HG03196 (cell line): ENCODE results near the gene RAI1.
"Not testable (repeated sequence)": the region's sequence is repeated elsewhere in the genome, so short reads cannot be mapped to it uniquely, and the experiment has no call there.

Experiments used
- ATAC-seq: cut with Tn5 transposase; IDR thresholded peaks from one replicate; pipeline ENCODE4 v1.9.1; 2021; ENCODE audit not compliant: unreplicated experiment

RAI1 gene

DNA sequence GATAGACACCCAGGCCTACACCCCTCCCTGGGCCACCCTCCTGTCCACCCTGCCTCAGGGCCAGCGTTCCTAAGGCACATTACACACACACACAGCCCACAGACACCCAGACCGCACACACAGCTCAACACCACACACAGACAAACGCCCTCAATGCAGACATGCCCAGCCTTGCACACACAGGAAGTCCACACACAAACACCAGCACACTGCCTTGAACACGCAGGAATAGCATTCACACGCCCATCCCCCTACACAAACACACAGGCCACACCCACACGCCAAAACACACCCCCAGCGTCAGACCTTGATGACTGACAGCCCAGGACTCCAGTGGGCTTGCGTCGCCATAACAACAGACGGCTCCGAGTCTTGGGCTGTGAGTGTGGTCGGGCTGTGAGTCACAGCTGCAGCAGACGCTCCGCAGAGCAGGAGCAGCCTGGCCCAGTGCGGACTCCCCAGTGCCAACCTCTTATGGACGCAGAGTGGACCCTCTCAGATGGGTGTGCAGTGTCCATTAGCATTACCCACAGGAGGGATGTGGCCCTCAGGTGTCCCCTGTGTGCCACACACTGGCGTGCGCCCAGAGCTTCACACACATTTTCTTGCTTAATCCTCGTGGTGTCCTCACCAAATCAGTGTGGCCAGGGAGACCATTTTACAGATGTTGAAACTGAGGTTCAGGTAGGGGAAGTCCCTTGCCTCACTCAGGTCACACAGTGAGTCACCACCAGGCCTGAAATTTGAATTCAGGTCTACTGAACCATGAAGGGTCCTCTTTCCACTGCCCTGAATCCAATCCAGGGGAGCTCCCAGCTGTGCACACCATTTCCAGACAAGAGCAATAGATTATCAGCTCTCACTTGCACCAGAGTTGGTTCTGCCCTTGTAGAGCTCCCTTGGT is 17.8 kb upstream of the RAI1 start:
- ATAC-seq = peak; percentile 58

DNA sequence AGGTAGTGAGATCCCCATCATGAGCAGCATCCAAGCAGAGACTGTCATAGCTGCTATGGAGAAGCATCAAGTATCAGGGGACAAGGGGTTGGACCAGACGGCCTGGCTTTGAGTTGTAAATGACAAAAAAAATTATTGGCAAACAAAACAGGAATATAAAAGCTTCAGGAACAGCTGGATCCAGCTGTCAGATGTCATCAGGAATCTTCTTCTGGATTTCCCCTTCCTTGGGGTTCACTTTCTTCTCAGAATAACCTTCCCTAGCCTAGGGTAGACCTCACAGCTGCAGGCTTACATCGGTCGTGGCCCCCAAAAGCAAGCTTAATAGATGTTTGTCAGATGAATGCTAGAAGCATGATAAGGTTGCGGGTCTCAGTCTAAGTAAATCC is 17.2 kb upstream of the RAI1 start:
- no peak for ATAC-seq

- ATAC-seq = no peak
Measured at GRCh38 chr17:17665255-17665654, 16.0 kb upstream of the RAI1 start.

- ATAC-seq = no peak
Measured at GRCh38 chr17:17666111-17666714, 15.0 kb upstream of the RAI1 start.

DNA sequence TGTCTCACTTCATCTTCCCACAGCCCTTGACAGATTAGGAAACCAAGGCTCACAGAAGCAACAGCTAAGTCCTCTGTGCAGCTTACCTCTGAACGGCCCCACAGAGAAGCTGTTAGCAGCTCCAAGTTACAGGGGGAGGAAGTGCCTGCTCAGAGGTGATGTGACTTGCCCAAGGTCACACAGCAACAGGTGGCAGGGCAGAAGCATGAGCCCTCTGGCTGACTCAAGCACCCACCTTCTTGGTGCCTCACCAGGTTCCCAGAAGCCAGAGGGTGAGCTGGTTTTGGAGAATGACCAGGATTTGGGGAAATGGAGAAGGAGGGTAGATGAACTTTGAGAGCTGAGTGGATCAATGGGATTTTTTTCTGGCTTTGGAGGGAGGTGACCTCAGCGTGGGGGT is 14.0 kb upstream of the RAI1 start:
- no peak for ATAC-seq

GRCh38 chr17:17667947-17668346 is 13.3 kb upstream of the RAI1 start:
- ATAC-seq = no peak

GRCh38 chr17:17668358-17668757 is 12.9 kb upstream of the RAI1 start:
- ATAC-seq = no peak

- ATAC-seq = no peak
Measured at GRCh38 chr17:17668775-17669579, 12.3 kb upstream of the RAI1 start.

DNA sequence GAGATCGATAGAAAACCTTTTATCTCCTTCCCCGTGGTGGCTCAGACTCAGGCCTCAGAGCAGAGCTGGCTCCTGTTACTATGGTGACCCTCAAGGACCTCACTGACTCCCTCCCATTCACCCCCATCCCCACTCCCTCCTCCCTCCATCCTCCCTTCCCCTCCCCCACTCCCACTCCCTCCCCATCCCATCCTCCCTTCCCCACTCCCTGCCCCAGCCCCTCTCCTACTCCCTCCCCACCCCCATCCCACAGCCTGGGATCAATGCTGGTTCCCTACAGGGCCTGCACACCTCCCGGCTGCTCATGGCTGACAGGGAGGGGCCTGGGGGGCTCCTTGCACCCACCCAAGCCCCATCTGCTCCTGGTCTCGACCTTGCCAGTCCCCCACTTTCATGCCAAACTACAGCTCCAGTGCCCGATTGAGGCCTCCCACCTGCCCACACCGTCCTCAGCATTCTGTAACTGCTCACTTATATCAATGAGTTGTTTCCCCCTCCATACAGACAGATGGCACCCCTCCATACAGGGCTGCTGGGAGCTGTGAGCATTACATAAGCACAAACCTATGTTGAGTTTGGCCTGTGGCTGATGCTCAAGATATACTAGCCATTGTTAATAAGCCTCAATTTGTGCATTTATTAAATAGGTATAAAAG is 11.6 kb upstream of the RAI1 start:
- no peak for ATAC-seq

- ATAC-seq = no peak
Measured at GRCh38 chr17:17670701-17671305, 10.5 kb upstream of the RAI1 start.

DNA sequence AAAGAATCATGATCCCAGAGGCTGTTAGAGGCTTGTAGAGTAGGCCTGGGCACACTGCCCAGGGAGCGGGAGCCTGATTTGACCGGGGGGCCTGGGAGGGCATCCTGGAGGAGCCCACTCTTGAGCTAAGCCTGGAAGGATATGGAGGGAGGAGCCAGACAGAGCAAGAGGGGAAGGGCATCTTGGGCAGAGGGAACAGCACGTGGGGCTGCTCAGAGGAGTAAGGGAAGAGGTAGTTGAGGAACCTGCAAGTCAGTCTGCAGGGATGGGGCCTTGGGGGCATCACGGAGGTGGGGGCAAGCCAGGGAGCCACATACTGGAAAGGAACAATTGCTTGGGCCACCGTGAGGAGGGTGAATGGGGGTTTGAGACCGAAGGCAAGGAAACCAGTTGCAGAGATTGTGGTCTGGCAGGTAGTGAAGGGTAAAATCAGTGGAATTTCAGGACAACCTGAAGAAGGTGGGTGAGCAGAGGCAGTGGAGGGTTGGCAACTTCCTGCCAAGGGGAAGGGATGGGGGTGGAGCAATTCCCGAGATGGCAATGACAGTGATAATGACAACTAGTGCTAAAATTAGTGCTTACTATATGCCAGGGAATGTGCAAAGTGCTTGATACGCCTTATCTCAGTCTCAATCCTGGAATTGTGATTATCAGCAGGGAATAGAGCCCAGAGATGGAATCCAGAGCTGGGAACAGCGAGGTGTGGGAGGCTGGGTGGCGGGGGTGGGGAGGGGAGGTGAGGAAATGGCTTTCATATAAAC is 9.7 kb upstream of the RAI1 start:
- no peak for ATAC-seq

DNA sequence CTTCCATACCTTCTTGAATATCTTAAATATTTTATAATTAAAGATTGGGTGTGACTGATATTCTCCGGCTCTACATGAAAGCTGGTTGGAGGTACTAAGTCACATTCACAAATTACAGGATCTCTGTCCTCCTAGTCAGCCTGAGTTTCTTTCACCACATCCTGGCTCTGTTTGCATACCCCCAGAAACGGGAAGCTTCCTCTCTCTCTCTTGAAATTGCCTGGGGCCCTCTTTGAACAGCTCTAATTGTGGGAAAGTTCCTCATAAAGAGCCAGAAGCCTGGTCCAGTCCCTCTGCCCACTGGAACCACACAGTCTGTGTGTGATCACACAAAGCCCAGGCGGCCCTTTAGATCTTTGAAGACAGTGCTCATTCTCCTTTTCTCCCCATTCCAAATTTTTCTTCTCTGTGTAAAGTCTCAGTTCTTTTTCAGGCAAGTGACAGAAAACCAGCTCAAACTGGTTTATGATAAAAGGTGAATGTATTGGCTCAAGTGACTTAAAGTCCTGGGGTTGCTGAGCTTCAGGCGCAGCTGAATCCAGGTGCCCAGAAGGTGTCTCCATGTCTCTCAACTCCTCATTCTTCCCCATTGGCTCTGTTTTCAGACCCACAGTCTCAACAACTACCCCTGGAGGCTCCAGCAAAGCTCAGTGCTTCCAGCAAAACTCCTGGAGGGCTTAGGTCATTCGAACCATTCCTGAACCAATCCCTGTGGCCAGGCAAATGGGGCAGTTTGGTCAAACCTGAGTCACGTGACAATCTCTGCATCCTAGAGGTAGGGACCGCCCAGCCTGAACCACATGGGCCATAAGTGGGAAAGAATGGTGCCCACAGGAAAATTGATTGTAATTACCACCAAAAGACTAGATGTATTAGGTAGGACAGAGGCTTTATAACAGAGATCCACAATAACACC is 8.5 kb upstream of the RAI1 start:
- ATAC-seq = no peak

- no peak for ATAC-seq
Measured at GRCh38 chr17:17675416-17675815, 5.8 kb upstream of the RAI1 start.

GRCh38 chr17:17675925-17676534 is 5.2 kb upstream of the RAI1 start:
- no peak for ATAC-seq

DNA sequence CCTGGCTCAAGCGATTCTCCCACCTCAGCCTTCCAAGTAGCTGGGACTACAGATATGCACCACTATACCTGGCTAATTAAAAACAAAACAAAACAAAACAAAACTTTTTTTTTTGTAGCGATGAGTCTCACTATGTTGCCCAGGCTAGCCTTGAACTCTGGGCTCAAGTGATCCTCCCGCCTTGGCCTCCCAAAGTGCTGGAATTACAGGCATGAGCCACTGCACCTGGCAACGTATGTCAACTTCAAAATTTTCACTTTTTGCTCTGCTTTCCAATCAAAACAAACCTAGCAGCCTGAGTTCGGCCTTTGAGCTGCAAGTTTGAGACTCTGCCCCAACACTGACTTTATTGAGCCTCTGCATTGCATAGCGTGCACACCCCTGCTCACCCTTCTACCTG is 4.5 kb upstream of the RAI1 start:
- ATAC-seq = no peak

DNA sequence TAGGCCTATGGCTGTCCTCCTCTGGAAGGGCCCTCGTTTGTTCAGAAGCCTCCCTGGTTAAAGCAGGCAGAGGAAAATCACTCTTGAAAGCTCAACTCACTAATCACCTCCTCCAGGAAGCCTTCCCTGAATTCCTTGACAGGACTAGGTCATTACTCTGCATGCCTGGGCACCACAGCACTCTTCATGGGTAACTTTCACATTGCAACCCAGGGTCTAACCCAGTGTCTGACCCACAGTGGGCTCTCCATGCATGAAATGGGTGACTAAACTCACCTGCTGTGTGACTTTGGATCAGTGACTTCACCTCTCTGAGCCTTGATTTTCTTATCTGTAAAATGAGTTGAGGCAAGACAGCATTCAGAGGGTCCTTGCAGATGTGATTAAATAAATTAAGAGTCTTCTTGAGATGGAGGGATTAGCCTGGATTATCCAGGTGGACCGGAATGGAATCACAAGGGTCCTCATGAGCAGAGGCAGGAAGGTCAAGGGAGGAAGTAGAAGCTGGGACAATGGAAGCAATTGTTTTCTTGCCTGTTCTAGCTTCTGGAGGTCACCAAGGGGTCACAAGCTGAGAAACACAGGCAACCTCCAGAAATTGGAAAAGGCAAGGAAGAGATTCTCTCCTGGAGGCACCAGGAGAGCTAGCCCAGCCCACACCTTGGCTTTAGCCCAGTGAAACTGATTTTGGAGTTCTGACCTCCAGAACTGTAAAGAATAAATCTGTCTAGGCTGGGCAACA is 3.8 kb upstream of the RAI1 start:
- no peak for ATAC-seq

DNA sequence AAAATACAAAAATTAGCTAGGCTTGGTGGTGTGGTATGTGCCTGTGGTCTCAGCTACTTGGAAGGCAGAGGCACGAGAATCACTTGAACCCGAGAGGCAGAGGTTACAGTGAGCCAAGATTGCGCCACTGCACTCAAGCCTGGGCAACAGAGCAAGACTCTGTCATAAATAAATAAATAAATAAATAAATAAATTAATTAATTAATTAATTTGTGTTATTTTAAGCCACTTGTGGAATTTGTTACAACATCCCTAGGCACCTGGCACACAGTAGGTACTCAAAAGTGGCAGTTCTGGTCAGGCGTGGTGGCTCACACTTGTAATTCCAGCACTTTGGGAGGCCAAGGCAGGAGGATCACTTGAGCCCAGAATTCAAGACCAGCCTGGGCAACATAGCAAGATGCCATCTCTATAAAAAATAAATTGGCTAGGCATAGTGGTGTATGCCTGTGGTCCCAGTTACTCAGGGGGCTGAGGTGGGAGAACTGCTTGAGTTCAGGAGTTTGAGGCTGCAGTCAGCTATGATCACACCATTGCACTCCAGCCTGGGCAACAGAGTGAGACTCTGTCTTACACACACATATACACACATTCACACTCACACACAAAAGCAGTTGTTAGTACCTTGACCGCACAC is 3.1 kb upstream of the RAI1 start:
- ATAC-seq = not testable (repeated sequence)
